Stimulated activated CD8-positive, alpha-beta memory T cell treated with anti-CD3 and anti-CD28 coated beads, Interleukin-15, amount 100 ng/mL, for 24 hours (primary cell): ENCODE measurements around the gene MSX1.

Source experiments
- DNase-seq: peaks from one replicate; pipeline ENCODE4 v3.0.0-alpha.2; 2020; ENCODE audit warnings: low read depth

The MSX1 gene

GRCh38 chr4:4870576-4871241, 11.2 kb downstream of the MSX1 start:
- DNase-seq = no peak

GRCh38 chr4:4871242-4871572, 11.7 kb downstream of the MSX1 start:
- DNase-seq = no peak

GRCh38 chr4:4871573-4872313, 12.3 kb downstream of the MSX1 start:
- DNase-seq = no peak

GRCh38 chr4:4872314-4872903, 12.9 kb downstream of the MSX1 start:
- no peak for DNase-seq

DNA sequence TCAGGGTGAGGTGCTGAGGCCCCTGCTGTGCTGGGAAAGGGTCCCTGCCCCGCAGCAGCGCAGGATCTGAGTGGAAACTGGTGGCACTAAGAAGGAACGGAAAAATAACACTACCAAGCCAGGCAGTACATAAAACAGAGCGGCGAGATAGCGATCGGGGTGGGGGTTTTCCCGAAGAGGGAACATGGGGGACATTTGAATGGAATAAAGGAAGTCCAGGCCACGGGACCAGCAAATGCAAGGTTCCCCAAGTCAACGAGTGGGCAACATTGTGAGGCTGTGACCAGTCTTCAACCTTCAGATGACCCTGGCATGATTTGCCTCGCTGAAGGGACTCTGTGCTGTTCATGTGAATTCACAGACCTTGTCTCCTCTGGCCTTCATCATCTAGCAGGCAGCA, 13.7 kb downstream of the MSX1 start:
- no peak for DNase-seq

- no peak for DNase-seq
Measured at GRCh38 chr4:4874254-4874653, 14.8 kb downstream of the MSX1 start.

GRCh38 chr4:4875147-4875546, 15.7 kb downstream of the MSX1 start:
- no peak for DNase-seq

DNA sequence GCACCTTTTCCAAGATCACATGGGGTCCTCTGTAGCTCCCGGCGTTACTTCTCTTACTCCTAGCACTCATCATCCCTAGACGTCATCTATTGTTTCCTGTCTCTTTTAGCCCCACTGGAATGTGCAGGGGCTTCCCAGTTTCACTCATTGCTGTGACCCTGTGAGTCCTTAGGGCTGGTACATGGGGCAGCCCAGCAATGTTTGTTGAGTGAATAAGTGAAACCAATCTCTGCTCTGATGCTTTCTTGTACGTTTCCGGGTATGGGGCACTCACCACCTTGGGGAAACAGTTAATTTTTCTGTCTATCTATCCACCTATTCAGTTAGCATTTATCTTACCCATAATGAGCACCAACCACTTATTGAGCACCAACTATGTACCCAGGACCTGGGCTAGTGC, 16.1 kb downstream of the MSX1 start:
- DNase-seq = no peak

DNA sequence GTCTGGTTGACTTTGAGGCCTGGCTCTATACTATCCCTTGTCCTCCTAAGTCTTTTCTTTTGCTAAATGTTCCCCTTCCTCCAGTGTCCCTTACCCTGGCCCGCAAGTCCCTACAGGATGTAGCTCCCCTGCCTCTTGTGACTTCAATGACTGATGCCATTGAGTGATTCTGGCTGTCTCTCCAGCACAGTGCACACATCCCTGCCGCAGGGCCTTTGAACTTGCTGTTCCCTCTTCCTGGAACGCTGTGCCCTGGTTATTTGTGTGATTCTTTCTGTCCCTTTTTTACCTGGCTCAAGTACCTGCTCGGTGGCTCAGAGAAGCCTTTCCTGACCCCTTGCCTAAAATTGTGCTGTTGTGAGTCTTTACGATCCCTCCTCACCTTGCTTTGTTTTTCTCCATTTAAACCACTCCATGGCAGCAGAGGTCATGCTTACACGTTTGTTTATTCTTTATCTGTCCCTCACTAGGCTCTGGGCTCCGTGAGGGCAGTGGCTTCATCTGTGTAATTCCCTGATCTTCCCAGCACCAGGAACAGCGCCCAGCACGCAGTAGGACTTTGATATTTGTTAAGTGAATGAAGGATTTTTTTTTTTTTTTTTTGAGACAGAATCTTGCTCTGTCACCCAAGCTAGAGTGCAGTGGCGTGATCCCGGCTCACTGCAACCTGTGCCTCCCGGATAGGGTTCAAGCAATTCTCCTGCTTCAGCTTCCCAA, 17.6 kb downstream of the MSX1 start:
- DNase-seq = no peak

DNA sequence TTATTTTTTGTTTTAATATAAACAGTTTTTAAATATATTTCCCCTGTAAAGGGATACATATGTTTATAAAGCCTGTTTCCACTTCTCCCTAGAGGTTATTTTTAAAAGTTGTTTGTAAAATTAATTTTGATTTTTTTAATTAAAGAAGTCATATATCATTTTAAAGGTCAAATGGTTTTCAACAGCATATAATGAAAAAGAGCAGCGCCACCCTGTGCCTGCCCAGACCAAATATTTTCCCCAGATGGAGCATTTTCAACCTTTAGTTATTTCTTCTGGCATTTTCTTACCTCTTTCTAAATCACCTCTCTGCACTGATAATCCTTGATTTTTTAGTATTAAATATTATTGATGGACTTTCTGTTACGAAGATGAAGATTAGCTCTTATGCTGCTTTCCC, 21.0 kb downstream of the MSX1 start:
- no peak for DNase-seq

GRCh38 chr4:4881432-4881831, 22.0 kb downstream of the MSX1 start:
- no peak for DNase-seq

GRCh38 chr4:4884611-4885010, 25.1 kb downstream of the MSX1 start:
- no peak for DNase-seq

GRCh38 chr4:4887426-4887825, 28.0 kb downstream of the MSX1 start:
- DNase-seq = no peak

- no peak for DNase-seq
Measured at GRCh38 chr4:4888695-4889094, 29.2 kb downstream of the MSX1 start.

- DNase-seq = no peak
Measured at GRCh38 chr4:4889781-4890180, 30.3 kb downstream of the MSX1 start.

DNA sequence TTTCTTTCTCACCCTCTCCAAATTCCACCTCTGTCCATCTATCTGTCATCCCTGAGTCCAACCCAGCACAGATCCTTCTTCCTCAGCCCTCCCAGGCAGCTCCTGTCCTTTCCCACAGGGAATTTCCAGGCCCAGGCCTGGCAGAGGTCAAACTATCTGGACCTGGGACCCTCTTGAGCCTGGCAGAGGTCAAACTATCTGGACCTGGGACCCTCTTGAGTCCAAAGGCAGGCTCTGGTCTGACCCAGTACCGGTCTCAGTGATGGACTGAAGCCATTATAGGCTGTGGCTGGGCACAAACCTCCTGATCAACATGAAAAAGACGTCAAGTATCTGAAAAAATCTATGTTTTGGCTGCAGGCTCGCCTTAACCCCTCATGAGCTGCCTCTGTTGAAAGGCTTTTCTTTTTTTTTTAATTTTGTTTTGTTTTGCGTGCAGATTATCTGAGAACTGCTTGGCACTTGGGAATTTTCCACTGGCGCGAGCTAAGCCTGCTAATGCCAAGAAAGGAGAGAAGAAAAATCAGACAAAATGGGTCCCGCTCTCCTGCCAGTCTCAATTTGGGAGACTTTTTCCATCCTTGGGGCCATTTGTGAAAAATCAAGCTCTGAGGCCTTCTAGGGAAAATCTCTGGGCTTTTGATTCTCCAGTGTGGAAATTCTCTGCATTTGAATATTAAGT, 31.2 kb downstream of the MSX1 start:
- DNase-seq = no peak

- DNase-seq = no peak
Measured at GRCh38 chr4:4893721-4894120, 34.3 kb downstream of the MSX1 start.

DNA sequence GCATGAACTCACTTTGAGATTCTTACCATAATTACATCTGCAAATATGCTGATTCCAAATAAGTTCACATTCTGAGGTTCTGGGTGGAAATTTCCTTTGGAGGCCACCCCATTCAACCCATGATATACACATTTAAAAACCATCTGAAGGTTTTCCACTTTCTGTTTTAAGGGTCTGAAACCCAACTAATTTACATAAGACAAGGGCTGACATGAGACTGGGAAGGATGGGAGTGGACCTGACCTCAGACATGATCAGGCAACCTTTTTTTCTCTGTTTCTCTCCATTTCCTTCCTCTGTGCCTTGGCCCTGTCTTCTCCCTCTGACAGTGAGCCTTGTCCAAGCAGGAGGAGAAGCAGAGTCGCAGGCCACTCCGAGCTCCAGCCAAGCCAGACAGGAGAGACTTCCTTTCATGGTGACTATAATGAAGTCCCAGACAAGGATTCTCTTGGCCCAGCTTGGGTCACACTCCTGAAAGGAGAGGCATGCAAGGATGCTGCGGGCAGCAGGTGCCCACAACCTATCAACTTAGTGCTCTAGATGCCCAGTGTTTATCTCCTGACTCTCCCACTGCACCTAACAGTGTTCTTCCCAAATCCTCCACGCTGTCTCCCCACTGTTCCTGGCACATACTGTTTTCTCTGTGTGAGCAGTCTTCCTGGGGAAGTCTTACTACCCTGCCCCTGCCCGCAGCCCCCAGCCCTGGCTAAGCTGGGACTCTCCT, 39.9 kb downstream of the MSX1 start:
- no peak for DNase-seq

GRCh38 chr4:4901877-4902276, 42.4 kb downstream of the MSX1 start:
- no peak for DNase-seq

DNA sequence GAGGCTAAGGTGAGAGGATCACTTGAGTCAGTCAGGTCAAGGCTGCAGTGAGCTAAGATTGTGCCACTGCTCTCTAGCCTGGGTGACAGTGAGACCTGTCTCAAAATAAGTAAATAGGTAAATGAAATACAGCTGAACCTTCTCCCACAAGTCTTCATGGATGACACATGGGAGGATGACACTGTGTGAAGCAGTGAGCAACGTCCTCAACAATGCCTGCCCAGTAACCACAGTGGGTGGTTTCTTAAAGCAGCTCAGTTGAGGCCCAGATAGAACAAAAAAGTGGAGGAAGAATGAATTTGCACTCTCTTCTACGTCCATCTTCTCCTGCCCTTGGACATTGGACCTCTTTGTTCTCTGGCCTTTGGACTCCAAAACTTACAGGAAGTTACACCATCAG, 52.7 kb downstream of the MSX1 start:
- DNase-seq = no peak

DNA sequence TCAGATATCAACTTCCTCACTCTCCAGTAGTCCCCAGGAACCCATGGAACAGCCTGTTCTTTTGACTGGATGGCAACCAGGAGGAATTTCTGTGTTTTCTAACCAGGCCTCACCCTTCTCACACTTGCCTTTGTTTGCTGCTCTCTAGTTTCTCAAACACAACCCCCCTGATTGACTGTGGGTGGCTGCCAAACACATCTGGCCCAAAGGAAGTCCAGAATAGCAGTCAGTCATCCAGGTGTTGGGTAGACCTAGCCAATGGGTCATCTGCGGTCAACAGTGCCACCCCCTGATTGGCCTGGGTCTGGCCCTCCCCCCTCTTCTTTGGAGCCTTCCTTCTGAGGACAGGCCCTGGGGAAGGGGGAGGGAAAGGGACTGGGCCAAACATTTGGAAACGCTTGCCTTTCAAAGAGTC, 53.7 kb downstream of the MSX1 start:
- DNase-seq = no peak
